Left ventricle myocardium inferior (tissue), 1 donor: Measurements from ENCODE around the gene ECSIT. TPM values are rescaled to one million over a fixed set of nuclear protein-coding genes. Genes with fewer than 3 reads are reported as not detected.
"Not testable (repeated sequence)": the region's sequence is repeated elsewhere in the genome, so short reads cannot be mapped to it uniquely, and the experiment has no call there.

Experiments
- DNase-seq: peaks from one replicate; pipeline ENCODE4 v3.0.0-alpha.2; 2020
- H3K27ac ChIP-seq: fragments of 200-600 bp; replicated peaks from 2 replicates; pipeline ENCODE4 v1.8.0; 2021
- H3K27me3 ChIP-seq: fragments of 200-600 bp; 2 replicates; pipeline ENCODE4 v1.8.0; 2021; ENCODE audit warnings: low read depth
- H3K36me3 ChIP-seq: fragments of 200-600 bp; 2 replicates; pipeline ENCODE4 v1.8.0; 2021
- H3K4me1 ChIP-seq: fragments of 200-600 bp; 2 replicates; pipeline ENCODE4 v1.8.0; 2021
- H3K4me3 ChIP-seq: fragments of 200-600 bp; 2 replicates; pipeline ENCODE4 v1.8.0; 2021; ENCODE audit warnings: mild to moderate bottlenecking, moderate library complexity
- H3K9me3 ChIP-seq: fragments of 200-600 bp; replicated peaks from 2 replicates; pipeline ENCODE4 v1.8.0; 2021
- CTCF ChIP-seq: fragments of 200-600 bp; IDR thresholded peaks from 2 replicates; pipeline ENCODE4 v1.8.0; 2021; ENCODE audit warnings: antibody characterized with exemption, mild to moderate bottlenecking, borderline replicate concordance
- intact Hi-C: fragments of 100-400 bp; cut with micrococcal nuclease; formaldehyde crosslinking; loops from one replicate; pipeline ENCODE4 v1.11.0; 2022
- total RNA-seq: library from RNA; stranded (reverse); fragmentation: NEBNext Ultra II Directional; extraction: Animal tissue kit (Norgen Biotek cat#: 25700); gene quantifications from one replicate; pipeline ENCODE4 v1.2.1, GENCODE V29; 2021
- donor health status: DM: no; HTN: yes; CAD: no; lungs with severe emphysema.

The ECSIT gene
- total RNA-seq, 1 donor from 2014 or later: 167 TPM

GRCh38 chr19:11473725-11474124 is 55.2 kb downstream of the ECSIT start:
- H3K36me3 ChIP-seq: no peaks in the 10 kb centered on the region
- peaks cover 26% of the 10 kb centered on the region for H3K27me3 ChIP-seq
- no peak for DNase-seq
- intact Hi-C loops: no loop called here
- H3K9me3 ChIP-seq: no peaks in the 10 kb centered on the region
- no peak overlapping the region for H3K4me3 ChIP-seq
- no peak for TF ChIP-seq CTCF
- peaks cover under 1% of the 10 kb centered on the region for H3K4me1 ChIP-seq
- H3K27ac ChIP-seq: no peak overlapping the region

GRCh38 chr19:11468266-11468845 is 60.6 kb downstream of the ECSIT start:
- intact Hi-C loops, H3K4me3 ChIP-seq, H3K36me3 ChIP-seq, H3K27ac ChIP-seq, H3K4me1 ChIP-seq, H3K9me3 ChIP-seq, DNase-seq: not testable (repeated sequence)
- H3K27me3 ChIP-seq: peaks cover 28% of the 10 kb centered on the region

- H3K27ac ChIP-seq: no peak overlapping the region
- no peak for DNase-seq
- H3K4me1 ChIP-seq: no peaks in the 10 kb centered on the region
- TF ChIP-seq CTCF: no peak
- no peaks in the 10 kb centered on the region for H3K9me3 ChIP-seq
- peaks cover 16% of the 10 kb centered on the region for H3K27me3 ChIP-seq
- intact Hi-C loops: no loop called here
- H3K36me3 ChIP-seq: no peaks in the 10 kb centered on the region
- no peak overlapping the region for H3K4me3 ChIP-seq
Measured at GRCh38 chr19:11465600-11465999, 63.3 kb downstream of the ECSIT start.

GRCh38 chr19:11464333-11465265 is 64.3 kb downstream of the ECSIT start:
- TF ChIP-seq CTCF: no peak
- Histone ChIP-seq H3K4me1 (no peaks in the 10 kb centered on the region), H3K36me3 (no peaks in the 10 kb centered on the region), H3K4me3 (no peak overlapping the region), H3K9me3 (no peaks in the 10 kb centered on the region), H3K27ac (no peak overlapping the region), H3K27me3 (peaks cover 26% of the 10 kb centered on the region)
- no peak for DNase-seq
- intact Hi-C loops: no loop called here

GRCh38 chr19:11463391-11463790 is 65.5 kb downstream of the ECSIT start:
- no peak for DNase-seq

More at GRCh38 chr19:11463391-11463790, 65.5 kb downstream of the ECSIT start:
- H3K9me3 ChIP-seq: no peaks in the 10 kb centered on the region
- H3K27me3 ChIP-seq: peaks cover 32% of the 10 kb centered on the region
- H3K27ac ChIP-seq: no peak overlapping the region
- no peaks in the 10 kb centered on the region for H3K36me3 ChIP-seq
- intact Hi-C loops: no loop called here
- H3K4me1 ChIP-seq: no peaks in the 10 kb centered on the region
- TF ChIP-seq CTCF: no peak
- no peak overlapping the region for H3K4me3 ChIP-seq
